ENCODE results near the gene SFXN5.

The SFXN5 gene

GRCh38 chr2:72972352-72973136 is 99.0 kb downstream of the SFXN5 start:
- DNase-seq: no peak

- no peak for DNase-seq
Observed at GRCh38 chr2:72971036-72971435, 100.5 kb downstream of the SFXN5 start.

- DNase-seq: no peak
Observed at GRCh38 chr2:72969706-72970105, 101.8 kb downstream of the SFXN5 start.

GRCh38 chr2:72968286-72968685 is 103.2 kb downstream of the SFXN5 start:
- DNase-seq: no peak

DNA sequence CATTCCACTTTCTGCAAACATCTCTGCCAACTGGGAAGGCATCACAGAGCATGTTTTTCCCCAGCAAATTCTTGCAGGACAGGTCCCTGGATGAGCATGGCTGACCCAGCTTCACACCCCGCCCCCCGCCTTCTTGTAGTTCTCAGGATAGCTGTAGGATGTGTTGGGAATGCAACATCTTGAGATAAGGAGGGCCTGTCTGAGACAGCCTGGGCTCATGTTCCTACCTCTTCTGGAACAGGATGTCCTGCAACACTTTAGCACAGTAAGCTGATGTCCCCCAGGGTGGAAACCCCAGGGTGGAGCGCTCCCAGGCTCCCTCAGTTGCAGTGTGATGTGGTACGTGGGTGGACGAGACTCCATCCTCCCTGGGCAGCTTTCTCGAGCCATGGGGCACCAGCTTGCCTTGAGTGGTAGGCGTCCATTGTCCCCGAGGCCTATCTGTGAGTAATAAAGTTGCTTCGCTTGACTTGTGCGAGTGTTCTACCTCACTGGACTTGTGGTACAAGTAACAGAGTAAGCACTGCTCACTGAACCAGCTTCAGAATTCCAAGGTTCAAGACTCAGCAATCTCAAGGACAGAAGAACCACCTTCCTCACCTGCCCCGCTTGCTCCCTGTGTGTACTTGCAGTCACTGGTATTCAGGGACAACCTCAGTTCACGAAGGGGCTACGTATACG is 105.6 kb downstream of the SFXN5 start:
- no peak for DNase-seq

DNA sequence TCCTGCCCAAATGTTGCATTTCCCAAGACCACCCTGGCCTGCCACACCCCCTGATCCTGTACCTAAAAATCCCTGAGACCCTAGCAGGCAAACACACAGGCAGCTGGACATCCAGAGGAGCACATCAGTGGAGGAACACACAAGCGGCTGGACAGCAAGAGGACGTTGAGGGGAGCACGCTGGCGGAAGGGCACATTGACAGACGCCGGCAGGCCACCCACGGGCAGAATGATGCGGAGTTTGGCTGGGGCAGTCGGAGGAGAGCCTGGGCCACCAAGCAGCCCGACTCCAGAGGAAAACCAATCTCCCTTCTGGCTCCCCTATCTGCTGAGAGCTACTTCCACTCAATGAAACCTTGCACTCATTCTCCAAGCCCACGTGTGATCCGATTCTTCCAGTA is 106.5 kb downstream of the SFXN5 start:
- DNase-seq: no peak

GRCh38 chr2:72964146-72964525 is 107.4 kb downstream of the SFXN5 start:
- no peak for DNase-seq

DNA sequence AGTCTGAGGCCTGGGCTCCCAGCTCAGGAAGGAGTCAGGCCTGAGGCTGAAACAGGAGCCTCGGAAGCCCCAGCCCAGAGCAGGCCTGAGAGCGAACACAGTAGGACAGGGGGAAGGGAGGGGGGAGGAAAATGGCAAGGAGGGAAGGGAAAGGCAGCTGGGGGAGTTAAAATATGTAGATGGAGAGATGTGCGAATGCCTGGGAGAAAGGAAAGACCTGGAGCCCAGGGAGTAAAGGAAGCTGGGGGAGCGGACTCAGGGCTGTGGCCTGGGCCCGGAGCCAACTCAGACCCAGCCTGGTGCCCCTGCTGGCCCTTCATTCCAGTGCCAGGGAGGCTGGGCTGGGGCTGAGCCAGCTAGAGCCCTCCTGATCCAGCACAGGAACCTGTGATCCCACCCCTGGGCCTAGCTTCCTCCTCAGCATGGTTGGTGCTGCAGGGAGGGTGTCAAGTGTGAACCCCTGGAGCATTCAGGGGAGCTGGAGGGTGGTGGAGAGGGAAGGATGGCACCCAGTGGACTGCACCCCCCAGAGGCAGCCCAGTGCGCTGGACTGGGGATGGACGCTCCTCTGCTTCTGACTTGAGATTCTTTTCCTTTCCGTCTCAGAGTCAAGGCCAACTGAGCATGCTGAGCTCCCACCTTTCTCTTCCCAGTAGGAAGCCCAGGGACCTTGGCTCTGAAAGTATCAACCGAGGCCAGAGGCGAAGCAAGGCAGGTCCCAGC is 107.9 kb downstream of the SFXN5 start:
- DNase-seq: no peak

DNA sequence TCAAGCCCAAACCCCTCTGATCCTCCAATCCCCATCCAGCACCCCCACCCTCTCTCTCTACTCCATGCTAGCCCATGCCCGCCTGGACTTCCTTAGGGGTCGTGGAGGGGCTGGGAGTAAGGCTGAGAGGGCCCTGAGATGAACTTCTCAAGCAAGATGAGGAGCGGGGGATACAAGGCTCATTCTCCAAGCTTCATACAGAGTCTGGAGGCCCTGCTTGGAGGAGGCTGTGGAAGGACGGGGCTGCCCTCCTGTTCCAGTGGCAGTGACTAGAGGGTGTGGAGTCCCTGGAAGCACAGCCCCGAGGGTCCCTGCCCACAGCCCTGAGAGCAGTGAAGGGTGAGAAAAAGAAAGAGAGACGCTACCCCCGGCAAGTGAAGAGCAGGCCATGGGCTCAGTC is 108.6 kb downstream of the SFXN5 start:
- DNase-seq: no peak

GRCh38 chr2:72961853-72962468 is 109.6 kb downstream of the SFXN5 start:
- no peak for DNase-seq

- DNase-seq: no peak
Observed at GRCh38 chr2:72961036-72961720, 110.3 kb downstream of the SFXN5 start.

DNA sequence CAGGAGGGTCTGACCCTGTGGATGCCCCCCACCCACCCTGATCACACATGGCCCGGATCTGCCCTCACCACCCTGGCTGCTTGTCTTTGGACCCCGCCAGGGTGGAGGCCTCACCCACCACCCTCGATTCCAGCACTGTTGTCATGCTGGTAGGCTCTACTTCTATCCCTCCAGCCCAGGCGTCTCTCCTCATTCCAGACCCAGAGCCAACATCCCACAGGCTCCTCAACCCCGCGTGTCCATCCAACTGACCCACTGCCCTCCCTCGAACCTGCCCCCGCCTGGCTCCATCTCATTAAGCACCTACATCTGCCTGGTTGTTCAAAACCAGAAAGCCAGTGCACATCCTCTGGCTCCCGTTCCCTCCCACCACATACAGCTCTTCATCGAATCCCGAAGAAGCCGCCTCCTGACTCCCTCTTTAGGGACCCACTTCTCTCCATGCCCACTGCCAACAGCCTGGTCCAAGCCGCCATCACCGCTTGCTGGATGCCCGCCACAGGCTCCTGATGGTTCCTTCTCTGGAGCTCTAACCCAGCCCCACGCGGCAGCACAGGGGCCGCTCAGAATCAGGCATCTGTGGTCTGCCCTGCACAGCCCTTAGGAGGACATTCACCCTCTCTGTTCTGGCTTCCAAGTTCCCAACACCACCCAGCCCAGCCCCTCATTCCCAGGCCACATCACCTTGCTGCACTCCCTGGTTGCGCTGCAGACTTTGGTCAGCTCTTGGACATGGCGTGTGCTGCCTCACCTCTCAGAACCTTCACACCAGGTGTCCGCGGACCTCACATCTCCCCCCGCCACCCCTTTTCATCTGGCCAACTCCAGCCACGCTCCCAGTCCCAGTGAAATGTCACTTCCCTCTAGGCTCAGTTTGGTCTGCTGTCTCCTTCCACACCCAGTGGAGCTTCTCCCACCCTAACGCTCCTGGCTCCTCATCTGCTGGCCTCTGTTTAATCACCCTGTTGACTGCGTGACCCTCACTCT is 111.2 kb downstream of the SFXN5 start:
- DNase-seq: no peak

GRCh38 chr2:72959554-72959953 is 112.0 kb downstream of the SFXN5 start:
- DNase-seq: no peak

- DNase-seq: no peak
Observed at GRCh38 chr2:72958542-72959385, 112.7 kb downstream of the SFXN5 start.

DNA sequence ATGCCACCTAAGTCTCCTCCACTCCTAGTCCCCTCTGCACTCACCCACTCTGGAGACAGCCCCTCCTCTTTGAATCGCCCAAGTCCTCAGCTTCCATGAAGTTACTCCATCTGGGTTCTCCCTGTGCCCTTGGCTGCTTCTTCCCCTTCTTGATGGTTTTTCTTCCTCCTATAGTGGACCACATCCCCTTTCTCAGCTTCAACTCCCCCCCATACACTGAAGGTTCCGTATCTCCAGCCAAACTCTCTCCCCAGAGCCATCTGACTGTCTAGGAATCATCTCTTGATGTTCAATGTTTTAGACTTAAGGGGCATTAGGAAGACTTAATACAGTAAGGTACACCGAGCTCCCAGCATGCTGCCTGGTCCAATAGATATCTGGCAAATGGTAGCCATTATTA is 114.6 kb downstream of the SFXN5 start:
- peak; percentile 12 to 20 for DNase-seq

GRCh38 chr2:72956050-72956395 is 115.5 kb downstream of the SFXN5 start:
- no peak for DNase-seq

DNA sequence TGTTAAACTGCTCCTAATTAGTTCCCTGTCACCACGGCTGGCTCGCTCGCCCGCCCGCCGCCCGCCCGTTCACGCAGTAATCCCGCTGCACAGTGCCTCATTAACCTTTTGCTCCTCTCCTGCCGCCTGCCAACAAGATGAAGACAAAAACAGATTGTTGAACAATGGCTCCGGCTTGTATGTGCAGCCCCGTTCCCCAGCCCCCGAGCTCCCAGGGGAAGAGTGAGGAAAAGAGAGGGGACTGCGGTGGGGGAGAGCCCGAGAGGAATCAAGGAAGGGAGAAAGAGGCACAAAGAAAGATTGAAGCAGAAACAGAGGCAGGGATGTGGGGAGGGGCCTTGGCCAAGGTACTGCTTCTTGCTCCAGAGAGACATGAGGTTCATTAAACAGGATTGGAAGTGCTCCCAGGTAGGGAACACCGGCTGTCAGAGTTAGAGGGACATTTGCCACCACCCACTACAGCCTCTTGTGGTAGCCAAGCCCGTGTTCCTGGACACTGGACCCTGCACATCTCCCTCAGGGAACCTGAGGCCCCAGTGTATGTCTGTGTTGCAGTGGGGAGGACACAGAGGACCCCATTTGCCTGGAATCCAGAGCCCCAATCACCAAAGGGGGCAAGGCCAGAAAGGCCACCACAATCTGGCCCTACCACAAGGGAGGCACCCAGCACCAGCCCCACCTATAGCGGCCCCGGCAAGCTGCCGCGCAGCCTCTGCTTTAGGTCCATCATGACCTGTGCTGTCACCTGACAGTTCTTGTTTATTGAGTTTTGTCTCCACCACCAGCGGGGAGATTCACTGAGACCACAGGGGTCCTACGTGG is 116.1 kb downstream of the SFXN5 start:
- no peak for DNase-seq

DNA sequence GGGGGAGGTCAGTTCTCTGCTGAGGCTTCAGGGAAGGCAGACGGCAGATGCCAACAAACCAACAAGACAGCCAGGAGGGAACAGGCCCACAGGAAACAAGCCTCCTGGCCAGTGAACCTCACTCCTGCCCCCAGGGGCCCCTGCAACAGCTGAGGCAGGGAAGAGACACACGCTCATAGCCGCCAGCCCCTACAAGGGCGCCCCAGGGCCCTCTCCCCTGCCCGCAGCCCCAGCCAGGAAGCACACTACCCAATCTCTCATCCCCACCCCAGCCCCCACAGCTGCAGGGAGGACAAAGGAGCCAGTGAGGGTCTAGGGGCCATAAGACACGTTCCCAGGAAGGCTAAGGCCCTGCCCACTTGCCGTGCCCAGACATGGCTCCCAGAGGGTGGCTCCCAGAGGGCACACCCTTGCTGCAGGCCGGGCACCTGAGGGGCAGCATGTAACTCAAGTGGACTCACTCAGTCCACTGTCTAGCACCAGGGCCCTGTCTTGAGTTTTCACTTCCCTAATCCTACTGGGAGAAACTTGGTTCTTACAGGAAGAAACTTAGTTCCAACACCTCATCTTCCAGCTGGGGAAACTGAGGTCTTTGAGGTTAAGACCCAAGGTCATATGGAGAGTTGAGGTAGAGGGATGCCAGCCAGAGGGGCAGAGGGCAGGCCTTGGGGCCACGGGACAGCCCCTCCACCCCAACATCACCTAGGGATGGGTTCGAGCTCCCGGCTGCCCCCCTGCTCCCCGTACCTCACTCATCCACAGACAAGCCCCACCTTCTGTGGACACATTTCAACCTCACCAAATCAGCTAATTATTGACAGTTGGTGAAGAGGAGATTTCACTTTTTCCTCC is 116.9 kb downstream of the SFXN5 start:
- no peak for DNase-seq

GRCh38 chr2:72953976-72954375 is 117.5 kb downstream of the SFXN5 start:
- no peak for DNase-seq
